Epithelial cell of prostate (primary cell): ENCODE data around the gene PLEKHH3.
A peak's percentile ranks its signal among the peaks of the same experiment; 100 is the strongest.
"Not testable (repeated sequence)": the region's sequence is repeated elsewhere in the genome, so short reads cannot be mapped to it uniquely, and the experiment has no call there.

Experiments used
- DNase-seq: peaks from one replicate; pipeline ENCODE4 v3.0.0-alpha.2; 2011; ENCODE audit warnings: low read depth, low spot score
- H3K27ac ChIP-seq: fragments of 450-650 bp; 2 replicates; pipeline ENCODE4 v1.5.1; 2017; ENCODE audit warnings: mild to moderate bottlenecking

The PLEKHH3 gene

GRCh38 chr17:42647778-42648177, 29.0 kb downstream of the PLEKHH3 start:
- DNase-seq: no peak
- H3K27ac ChIP-seq: no peak overlapping the region

GRCh38 chr17:42642336-42642735, 34.5 kb downstream of the PLEKHH3 start:
- no peak overlapping the region for H3K27ac ChIP-seq
- no peak for DNase-seq

- DNase-seq: no peak
- H3K27ac ChIP-seq: no peak overlapping the region
These were observed 36.7 kb downstream of the PLEKHH3 start for GRCh38 chr17:42640121-42640520.

GRCh38 chr17:42639525-42640113, 37.2 kb downstream of the PLEKHH3 start:
- DNase-seq: no peak
- no peak overlapping the region for H3K27ac ChIP-seq

GRCh38 chr17:42632949-42633444, 43.8 kb downstream of the PLEKHH3 start:
- peak; percentile 31 for DNase-seq
- peak overlapping the region; percentile 38 for H3K27ac ChIP-seq

GRCh38 chr17:42629411-42630009, 47.3 kb downstream of the PLEKHH3 start:
- peak overlapping the region; percentile 73 for H3K27ac ChIP-seq
- peak; percentile 64 for DNase-seq

GRCh38 chr17:42627032-42627764, 49.6 kb downstream of the PLEKHH3 start:
- DNase-seq, H3K27ac ChIP-seq: not testable (repeated sequence)

- H3K27ac ChIP-seq: peak overlapping the region; percentile 35
- DNase-seq: peak; percentile 73
These were observed 52.8 kb downstream of the PLEKHH3 start for GRCh38 chr17:42623732-42624596.

- no peak for DNase-seq
- no peak overlapping the region for H3K27ac ChIP-seq
These were observed 53.5 kb downstream of the PLEKHH3 start for GRCh38 chr17:42623271-42623670.

- H3K27ac ChIP-seq, DNase-seq: not testable (repeated sequence)
These were observed 54.8 kb downstream of the PLEKHH3 start for GRCh38 chr17:42621987-42622386.

GRCh38 chr17:42618442-42619150, 58.2 kb downstream of the PLEKHH3 start:
- DNase-seq: peak; percentile 16
- no peak overlapping the region for H3K27ac ChIP-seq

- H3K27ac ChIP-seq: no peak overlapping the region
These were observed 58.8 kb downstream of the PLEKHH3 start for GRCh38 chr17:42617956-42618431.

More at GRCh38 chr17:42617956-42618431, 58.8 kb downstream of the PLEKHH3 start:
- DNase-seq: no peak
